ENCODE measurements around the gene LCN12.

LCN12 gene

DNA sequence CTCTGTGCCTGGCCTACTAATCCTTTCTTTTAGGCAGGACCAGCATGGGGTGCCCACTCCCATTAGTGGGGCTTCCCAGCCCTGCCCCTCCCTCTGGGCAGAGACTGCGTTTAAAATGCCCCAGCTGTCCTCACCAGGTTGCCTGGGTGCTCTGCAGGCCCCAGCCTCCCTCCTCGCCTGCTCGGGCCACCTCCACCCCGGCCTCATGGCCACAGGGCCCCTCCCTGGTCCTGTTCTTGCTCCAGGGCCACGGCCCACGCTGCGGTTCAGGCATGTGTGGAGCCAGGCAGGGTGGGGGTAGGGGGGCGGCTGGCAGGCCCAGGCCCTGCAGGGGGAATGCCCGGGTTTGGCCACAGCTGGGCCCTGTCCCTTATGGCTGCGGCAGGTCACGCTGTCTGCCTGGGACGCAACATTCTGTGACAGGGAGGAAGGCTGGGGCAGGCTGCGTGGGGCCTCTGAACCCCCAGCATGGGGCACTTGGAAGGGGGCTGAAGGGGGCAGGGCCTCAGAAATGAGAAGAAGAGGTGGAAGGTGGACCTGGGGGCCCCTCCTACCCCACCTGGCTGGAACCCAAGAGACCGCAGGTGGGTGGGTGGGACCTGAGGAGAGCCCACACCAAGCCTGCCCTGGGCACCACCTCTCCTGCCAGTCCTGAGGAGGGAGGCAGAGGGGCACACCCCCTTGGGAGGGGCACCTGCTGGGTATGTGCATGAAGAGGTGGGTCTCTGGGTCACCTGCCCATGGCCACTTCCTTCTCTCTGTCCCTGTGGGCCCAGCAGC lies at the start of gene LCN12:
Gene LCN12, plus strand, starts transcription at position 733 of the 780 bp plus-strand sequence. CDS start 55 bp downstream, outside the sequence.
- DNase-seq, result no peak

DNA sequence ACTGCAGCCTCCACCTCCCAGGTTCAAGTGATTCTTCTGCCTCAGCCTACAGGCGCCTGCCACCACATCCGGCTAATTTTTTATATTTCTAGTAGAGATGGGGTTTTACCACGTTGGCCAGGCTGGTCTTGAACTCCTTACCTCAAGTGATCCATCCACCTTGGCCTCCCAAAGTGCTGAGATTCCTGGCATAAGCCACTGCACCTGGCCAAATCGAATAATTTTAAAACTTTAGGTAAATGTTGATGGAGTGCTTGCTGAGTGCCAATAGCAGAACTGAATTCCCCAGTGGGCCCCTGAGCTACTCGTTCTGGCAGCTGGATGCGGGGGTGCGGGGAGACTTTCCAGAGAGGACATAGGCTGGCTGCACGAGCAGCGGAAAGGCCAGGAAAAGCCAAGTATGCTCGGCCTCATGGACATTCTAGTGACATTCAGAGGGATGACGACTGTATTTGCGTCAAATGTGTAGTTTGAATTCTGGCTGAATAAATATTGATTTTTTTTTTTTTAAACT lies 49.0 kb upstream of the LCN12 start:
- DNase-seq, result no peak

DNA sequence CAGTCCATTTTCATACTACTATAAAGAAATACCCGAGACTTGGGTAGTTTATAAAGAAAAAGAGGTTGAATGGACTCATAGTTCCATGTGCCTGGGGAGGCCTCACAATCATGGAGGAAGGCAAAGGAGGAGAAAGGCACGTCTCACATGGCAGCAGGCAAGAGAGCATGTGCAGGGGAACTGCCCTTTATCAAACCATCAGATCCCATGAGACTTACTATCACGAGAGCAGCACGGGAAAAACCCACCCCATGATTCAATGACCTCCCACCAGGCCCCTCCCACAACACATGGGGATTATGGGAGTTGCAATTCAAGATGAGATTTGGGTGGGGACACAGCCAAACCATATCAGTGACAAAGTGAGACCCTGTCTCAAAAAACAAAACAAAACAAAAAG lies 45.8 kb upstream of the LCN12 start:
- no peak for DNase-seq

- no peak for DNase-seq
Measured at GRCh38 chr9:136907011-136907914, 44.8 kb upstream of the LCN12 start.

DNA sequence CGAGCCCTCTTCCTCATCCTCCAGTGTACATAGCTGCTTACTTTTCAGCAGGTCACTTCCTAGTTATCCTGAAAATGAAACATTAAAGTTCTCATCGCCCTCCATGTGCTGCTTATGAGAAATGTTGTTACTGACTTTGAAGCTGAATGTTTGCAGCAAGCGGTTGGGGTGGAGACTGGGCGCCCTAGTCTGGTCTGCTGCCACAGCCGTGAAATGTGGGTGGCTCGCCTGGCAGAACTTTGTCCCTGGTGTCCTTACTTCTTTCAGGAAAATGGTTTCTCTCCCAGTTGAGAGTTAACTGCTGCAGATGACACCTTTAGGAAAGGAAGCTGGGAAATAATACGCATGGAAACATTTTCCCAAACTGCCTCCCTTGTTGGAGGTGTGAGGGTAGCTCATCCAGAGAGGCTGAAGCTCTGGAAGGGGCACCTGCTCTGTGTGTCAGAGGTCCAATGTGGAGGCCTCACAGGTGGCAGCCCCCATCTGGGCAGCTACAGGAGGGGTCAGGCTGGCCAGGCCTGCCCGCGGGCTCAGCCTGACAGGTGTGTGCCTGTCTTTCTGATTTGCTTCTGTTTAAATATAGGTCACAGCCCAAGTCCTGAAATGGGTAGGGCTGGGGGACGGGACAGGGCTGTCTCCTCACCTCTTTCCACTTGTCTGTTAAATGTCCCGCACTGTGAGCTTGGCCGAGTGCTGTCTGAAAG lies 41.7 kb upstream of the LCN12 start:
- no peak for DNase-seq

- no peak for DNase-seq
Measured at GRCh38 chr9:136910901-136911245, 41.2 kb upstream of the LCN12 start.

DNA sequence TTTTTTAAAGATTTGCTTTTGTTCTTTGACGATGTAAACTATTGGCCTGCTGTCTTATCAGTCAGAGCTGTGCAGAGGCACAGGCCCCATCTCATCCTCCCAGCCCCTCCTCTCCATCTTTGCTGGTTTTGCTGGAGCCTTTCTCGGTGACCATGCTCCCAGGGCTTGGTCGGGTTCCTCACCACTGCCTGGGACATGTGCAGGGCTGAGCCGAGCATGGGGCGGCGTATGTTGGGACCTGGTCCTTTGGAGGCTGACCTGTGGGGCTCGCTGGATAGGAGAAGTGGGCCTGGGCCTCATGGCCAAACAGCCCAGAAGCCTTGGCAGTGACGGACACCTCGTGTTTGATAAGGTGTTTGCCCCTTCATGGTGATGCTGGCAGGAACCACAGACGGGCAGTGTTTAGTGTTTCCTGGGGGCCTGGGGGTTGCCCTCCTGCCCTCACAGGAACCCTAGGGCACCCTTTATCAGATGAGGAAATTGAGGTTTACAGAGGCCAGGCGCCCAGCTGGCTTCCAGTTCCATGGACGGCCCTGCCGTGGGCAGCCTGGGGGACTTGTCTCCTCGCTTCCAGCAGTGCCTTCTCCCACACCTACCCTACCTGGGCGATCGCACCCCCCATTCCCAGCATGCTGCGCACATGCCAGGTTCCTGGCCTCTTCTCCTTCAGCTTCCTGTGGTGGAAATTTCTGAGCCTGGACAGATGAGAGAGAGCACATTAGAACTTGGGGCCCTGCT lies 38.2 kb upstream of the LCN12 start:
- DNase-seq, result no peak

DNA sequence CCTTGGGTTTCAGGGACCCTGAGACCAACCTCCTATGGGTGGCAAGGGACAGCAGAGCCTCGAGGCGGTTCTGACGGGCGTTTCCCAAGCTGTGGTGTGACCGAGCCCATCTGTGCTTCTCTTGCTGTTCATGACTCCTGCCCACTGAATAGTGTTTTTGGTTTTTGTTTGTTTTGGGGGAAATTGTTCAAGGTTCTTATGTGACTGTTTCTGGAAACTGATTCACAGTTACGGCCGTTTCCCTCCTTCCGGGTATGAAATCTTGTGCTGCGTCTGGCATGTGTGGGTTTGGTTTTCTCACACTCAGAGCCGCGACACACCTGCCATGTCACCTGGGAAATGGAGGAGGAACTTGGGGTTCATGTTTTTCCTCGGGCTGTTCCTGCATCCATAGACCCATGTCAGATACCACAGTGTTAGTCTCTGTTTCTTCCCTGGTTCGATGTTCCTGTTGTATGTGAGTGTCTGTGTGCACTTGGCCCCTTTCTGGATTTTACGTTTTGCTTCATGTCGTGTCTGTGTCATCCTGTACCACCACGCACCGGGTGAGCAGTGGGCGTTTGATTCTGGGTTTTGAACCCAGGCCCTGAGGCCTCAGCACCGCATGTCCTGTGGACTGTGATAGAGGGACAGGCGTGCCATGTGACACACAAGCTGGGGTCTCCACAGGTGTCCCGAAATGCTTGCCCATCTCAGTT lies 36.3 kb upstream of the LCN12 start:
- DNase-seq, result no peak

DNA sequence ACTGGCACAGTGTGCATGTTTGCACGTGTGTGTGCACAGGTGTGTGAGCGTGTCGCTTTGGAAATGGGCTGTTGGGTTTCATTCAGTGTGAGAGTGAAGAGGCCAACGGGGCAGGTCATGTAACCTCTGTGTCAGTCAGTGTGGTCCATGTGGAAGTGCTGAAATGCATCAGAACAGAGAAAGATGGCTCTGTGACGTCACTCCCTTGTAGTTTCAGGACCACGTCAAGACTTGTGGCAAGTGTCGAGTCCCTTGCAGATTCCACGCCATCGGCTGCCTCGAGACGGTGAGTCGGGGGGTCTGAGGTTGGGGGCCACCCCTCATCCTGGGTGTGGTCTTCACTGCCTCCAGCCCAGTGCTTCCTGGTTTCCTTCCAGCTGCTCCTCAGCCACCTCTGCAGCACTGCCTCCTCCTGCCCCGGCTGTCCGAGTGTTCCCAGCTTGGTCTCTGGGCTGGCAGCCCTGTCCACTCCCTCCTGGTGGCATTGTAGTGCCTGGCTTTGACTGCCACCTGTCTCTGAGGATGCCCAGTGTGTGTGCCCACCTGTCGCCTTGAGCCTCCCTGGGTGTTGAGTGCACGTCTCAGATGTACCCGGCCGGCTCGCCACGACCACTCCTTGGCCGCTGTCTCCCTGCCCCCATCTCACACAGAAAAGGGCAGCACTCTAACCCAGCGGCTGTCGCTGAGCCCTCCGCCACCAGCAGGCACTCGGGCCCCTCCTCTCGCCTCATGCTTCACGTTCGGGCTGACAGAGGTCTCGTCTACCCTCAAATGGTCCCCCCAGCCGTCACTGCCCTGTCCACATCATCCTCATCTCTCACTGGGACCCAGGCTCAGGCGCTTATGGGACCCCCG lies 35.5 kb upstream of the LCN12 start:
- no peak for DNase-seq

GRCh38 chr9:136917902-136918301 lies 34.2 kb upstream of the LCN12 start:
- no peak for DNase-seq

DNA sequence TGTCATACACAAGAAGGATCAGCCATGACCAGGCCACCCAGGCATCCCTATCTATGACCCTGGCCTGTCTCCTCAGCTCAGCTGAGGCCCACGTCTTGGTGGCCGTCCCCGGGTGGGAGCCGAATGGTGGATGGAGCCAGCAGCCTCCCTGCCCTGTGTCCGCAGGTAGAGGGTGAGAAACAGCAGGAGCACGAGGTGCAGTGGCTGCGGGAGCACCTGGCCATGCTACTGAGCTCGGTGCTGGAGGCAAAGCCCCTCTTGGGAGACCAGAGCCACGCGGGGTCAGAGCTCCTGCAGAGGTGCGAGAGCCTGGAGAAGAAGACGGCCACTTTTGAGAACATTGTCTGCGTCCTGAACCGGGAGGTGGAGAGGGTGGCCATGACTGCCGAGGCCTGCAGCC lies 32.0 kb upstream of the LCN12 start:
- no peak for DNase-seq

- no peak for DNase-seq
Measured at GRCh38 chr9:136920734-136921231, 31.3 kb upstream of the LCN12 start.

- DNase-seq, result no peak
Measured at GRCh38 chr9:136921307-136921706, 30.8 kb upstream of the LCN12 start.

DNA sequence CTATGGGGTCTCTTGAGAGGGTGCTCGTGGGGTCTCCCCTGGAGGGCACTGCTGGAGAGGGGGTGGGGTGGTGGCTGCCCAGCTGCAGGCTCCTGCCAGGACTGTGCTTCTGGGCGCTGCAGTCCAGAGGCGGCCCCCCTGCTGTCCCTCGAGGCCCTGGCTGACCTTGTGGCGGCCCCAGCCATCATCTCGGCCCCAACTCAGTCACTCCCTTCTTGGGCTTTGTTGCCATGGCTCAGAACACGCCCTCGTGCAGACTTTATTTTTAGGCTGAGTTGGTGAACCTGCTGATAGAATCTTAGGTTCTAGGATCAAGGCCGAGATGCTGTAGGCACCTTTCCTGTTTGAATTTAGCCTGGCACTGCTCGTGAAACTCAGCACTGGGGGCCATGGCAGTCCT lies 30.4 kb upstream of the LCN12 start:
- DNase-seq, result no peak

- no peak for DNase-seq
Measured at GRCh38 chr9:136922540-136922939, 29.5 kb upstream of the LCN12 start.

DNA sequence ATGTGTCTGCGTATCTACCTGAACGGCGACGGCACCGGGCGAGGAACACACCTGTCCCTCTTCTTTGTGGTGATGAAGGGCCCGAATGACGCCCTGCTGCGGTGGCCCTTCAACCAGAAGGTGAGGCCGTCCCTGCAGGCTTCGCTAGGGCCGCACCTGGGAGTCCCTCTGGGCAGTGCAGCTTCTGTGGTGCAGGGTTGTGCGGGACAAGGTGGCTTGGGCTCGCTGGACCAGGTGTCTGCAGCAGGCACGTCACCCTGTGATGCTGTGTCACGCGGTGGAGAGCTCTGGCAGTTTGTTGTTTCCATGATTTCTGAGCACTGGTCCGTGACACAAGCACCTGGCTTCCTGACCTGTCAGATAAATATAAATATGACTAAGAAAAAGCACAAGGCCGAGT lies 28.2 kb upstream of the LCN12 start:
- DNase-seq, result no peak

- no peak for DNase-seq
Measured at GRCh38 chr9:136925414-136926153, 26.5 kb upstream of the LCN12 start.

- no peak for DNase-seq
Measured at GRCh38 chr9:136926154-136926704, 25.8 kb upstream of the LCN12 start.

- DNase-seq, result no peak
Measured at GRCh38 chr9:136926749-136927148, 25.3 kb upstream of the LCN12 start.

All from Kasumi-1 (cell line).